ENCODE data around the gene GRAMD1B.

DNA sequence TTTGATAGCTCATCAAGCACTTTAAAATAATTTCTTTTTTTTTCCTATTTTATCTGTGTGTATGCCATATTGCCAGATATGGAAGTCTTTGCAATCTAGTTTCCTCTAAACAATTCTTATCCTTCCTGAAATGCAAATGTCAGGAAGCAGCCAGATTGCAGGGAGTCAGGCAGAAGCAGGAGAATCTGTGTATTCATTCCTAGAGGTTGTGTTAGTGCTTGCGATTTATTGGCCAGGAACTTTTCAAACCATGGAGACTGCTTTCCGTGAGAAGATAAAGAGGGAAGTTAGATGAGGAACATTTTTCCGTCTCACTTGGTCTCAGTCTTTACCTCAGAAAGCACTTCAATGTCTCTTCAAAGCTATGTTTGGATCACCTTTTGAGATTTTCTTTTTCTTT is 91.9 kb downstream of the GRAMD1B start:
- TF ChIP-seq, protein P1, sequence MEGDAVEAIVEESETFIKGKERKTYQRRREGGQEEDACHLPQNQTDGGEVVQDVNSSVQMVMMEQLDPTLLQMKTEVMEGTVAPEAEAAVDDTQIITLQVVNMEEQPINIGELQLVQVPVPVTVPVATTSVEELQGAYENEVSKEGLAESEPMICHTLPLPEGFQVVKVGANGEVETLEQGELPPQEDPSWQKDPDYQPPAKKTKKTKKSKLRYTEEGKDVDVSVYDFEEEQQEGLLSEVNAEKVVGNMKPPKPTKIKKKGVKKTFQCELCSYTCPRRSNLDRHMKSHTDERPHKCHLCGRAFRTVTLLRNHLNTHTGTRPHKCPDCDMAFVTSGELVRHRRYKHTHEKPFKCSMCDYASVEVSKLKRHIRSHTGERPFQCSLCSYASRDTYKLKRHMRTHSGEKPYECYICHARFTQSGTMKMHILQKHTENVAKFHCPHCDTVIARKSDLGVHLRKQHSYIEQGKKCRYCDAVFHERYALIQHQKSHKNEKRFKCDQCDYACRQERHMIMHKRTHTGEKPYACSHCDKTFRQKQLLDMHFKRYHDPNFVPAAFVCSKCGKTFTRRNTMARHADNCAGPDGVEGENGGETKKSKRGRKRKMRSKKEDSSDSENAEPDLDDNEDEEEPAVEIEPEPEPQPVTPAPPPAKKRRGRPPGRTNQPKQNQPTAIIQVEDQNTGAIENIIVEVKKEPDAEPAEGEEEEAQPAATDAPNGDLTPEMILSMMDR (conservative IDR thresholded peaks at IDR 0.05) = no peak
- no peak for TF ChIP-seq EZH2 (IDR thresholded peaks at IDR 0.05; ENCODE audit: low read depth)
